Measurements from ENCODE around the gene MDK.

DNA sequence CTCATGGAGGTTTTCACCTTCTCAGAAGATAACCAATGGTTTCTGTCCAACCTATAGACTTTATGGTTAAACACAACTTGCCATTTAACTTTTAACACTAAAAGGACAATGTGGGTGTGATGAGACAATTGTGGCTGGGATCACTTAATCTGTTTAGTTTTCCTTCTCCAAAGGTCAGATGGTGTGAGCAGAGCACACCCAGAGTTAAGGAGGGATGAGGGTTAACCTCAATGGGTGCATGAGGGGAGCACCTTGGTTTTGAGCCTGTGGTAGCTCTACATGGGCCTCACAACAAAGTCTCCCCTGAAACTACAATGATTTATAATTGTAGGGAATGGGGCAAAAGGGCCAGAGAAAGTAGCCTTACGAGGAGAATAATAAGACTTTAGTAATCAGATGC lies 39.0 kb downstream of the MDK start:
- TF ChIP-seq POLR2A (IDR thresholded peaks at IDR 0.05): no peak
- TF ChIP-seq POLR2AphosphoS5 (IDR thresholded peaks at IDR 0.05): no peak
- TF ChIP-seq, protein P1, sequence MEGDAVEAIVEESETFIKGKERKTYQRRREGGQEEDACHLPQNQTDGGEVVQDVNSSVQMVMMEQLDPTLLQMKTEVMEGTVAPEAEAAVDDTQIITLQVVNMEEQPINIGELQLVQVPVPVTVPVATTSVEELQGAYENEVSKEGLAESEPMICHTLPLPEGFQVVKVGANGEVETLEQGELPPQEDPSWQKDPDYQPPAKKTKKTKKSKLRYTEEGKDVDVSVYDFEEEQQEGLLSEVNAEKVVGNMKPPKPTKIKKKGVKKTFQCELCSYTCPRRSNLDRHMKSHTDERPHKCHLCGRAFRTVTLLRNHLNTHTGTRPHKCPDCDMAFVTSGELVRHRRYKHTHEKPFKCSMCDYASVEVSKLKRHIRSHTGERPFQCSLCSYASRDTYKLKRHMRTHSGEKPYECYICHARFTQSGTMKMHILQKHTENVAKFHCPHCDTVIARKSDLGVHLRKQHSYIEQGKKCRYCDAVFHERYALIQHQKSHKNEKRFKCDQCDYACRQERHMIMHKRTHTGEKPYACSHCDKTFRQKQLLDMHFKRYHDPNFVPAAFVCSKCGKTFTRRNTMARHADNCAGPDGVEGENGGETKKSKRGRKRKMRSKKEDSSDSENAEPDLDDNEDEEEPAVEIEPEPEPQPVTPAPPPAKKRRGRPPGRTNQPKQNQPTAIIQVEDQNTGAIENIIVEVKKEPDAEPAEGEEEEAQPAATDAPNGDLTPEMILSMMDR (IDR thresholded peaks at IDR 0.05): no peak
- TF ChIP-seq EP300 (IDR thresholded peaks at IDR 0.05; ENCODE audit: low read depth): no peak

All from transverse colon (tissue), 4 donors.